Measurements from ENCODE around the gene DLAT.
"Not testable (repeated sequence)": the region's sequence is repeated elsewhere in the genome, so short reads cannot be mapped to it uniquely, and the experiment has no call there.

DLAT gene

GRCh38 chr11:112046647-112047046 is 21.4 kb downstream of the DLAT start:
- in situ Hi-C loops (cut with HindIII; ENCODE audit: low sequenced_read_pairs), result not testable (repeated sequence)

GRCh38 chr11:112048256-112048655 is 23.0 kb downstream of the DLAT start:
- in situ Hi-C loops (cut with HindIII; ENCODE audit: low sequenced_read_pairs), result not testable (repeated sequence)

- in situ Hi-C loops (cut with HindIII; ENCODE audit: low sequenced_read_pairs), result no loop called here
Observed at GRCh38 chr11:112049777-112050176, 24.6 kb downstream of the DLAT start.

GRCh38 chr11:112050721-112051120 is 25.5 kb downstream of the DLAT start:
- in situ Hi-C loops (cut with HindIII; ENCODE audit: low sequenced_read_pairs), result no loop called here

GRCh38 chr11:112051768-112052167 is 26.6 kb downstream of the DLAT start:
- in situ Hi-C loops (cut with HindIII; ENCODE audit: low sequenced_read_pairs), result no loop called here

GRCh38 chr11:112057170-112057569 is 32.0 kb downstream of the DLAT start:
- in situ Hi-C loops (cut with HindIII; ENCODE audit: low sequenced_read_pairs), result no loop called here

- in situ Hi-C loops (cut with HindIII; ENCODE audit: low sequenced_read_pairs), result no loop called here
Observed at GRCh38 chr11:112058103-112058502, 32.9 kb downstream of the DLAT start.

- in situ Hi-C loops (cut with HindIII; ENCODE audit: low sequenced_read_pairs), result loop anchor here (5.0 kb wide), 1 partner anchor 76 kb away; no protein-coding TSS in a partner anchor
Observed at GRCh38 chr11:112062923-112063322, 37.7 kb downstream of the DLAT start.

- in situ Hi-C loops (cut with HindIII; ENCODE audit: low sequenced_read_pairs), result no loop called here
Observed at GRCh38 chr11:112073941-112074811, 49.0 kb downstream of the DLAT start, which contains the start of the genes NKAPD1 and PIH1D2. Gene NKAPD1, plus strand, starts transcription at chr11:112074299. Its CDS starts 1,276 bp downstream, at chr11:112075575. Gene PIH1D2, minus strand, starts transcription at chr11:112074017. Its CDS starts 843 bp downstream, at chr11:112073174.

GRCh38 chr11:112082729-112083128 is 57.5 kb downstream of the DLAT start:
- in situ Hi-C loops (cut with HindIII; ENCODE audit: low sequenced_read_pairs), result no loop called here

- in situ Hi-C loops (cut with HindIII; ENCODE audit: low sequenced_read_pairs), result no loop called here
Observed at GRCh38 chr11:112085822-112086421, 60.7 kb downstream of the DLAT start.

- in situ Hi-C loops (cut with HindIII; ENCODE audit: low sequenced_read_pairs), result no loop called here
Observed at GRCh38 chr11:112086422-112087191, 61.4 kb downstream of the DLAT start, which contains the start of the genes SDHD and TIMM8B. Gene SDHD, plus strand, starts transcription at chr11:112086873. Its CDS starts 35 bp downstream, at chr11:112086908. Gene TIMM8B, minus strand, starts transcription at chr11:112086756. Its CDS starts 33 bp downstream, at chr11:112086723.

GRCh38 chr11:112087212-112087611 is 62.0 kb downstream of the DLAT start:
- in situ Hi-C loops (cut with HindIII; ENCODE audit: low sequenced_read_pairs), result no loop called here

GRCh38 chr11:112095302-112095701 is 70.1 kb downstream of the DLAT start:
- in situ Hi-C loops (cut with HindIII; ENCODE audit: low sequenced_read_pairs), result not testable (repeated sequence)

- in situ Hi-C loops (cut with HindIII; ENCODE audit: low sequenced_read_pairs), result no loop called here
Observed at GRCh38 chr11:112096194-112096593, 71.0 kb downstream of the DLAT start.

GRCh38 chr11:112097734-112098528 is 72.7 kb downstream of the DLAT start:
- in situ Hi-C loops (cut with HindIII; ENCODE audit: low sequenced_read_pairs), result no loop called here

GRCh38 chr11:112100462-112100861 is 75.3 kb downstream of the DLAT start:
- in situ Hi-C loops (cut with HindIII; ENCODE audit: low sequenced_read_pairs), result loop anchor here (5.0 kb wide), 1 partner anchor 77 kb away; the partner anchor contains the start of gene BCO2

GRCh38 chr11:112103446-112103845 is 78.2 kb downstream of the DLAT start:
- in situ Hi-C loops (cut with HindIII; ENCODE audit: low sequenced_read_pairs), result loop anchor here (5.0 kb wide), 1 partner anchor 74 kb away; the partner anchor contains the start of gene BCO2

GRCh38 chr11:112106070-112106469 is 80.9 kb downstream of the DLAT start:
- in situ Hi-C loops (cut with HindIII; ENCODE audit: low sequenced_read_pairs), result no loop called here

Measured in endothelial cell of hepatic sinusoid (primary cell).